Middle frontal gyrus (tissue), 1 donor: ENCODE results near the gene LMF1.
"Not testable (repeated sequence)": the region's sequence is repeated elsewhere in the genome, so short reads cannot be mapped to it uniquely, and the experiment has no call there.

Experiments
- DNase-seq: peaks from one replicate; pipeline ENCODE4 v3.0.0-alpha.2; 2015; ENCODE audit warnings: low spot score; ENCODE audit errors: extremely low spot score

Gene LMF1

GRCh38 chr16:971582-971905 is 760 bp upstream of the LMF1 start:
- DNase-seq, result no peak

- DNase-seq, result no peak
These were observed 408 bp downstream of the LMF1 start for GRCh38 chr16:970386-970765.

- DNase-seq, result no peak
These were observed 1.0 kb downstream of the LMF1 start for GRCh38 chr16:969508-970385.

GRCh38 chr16:968620-969019 is 2.2 kb downstream of the LMF1 start:
- DNase-seq, result no peak

DNA sequence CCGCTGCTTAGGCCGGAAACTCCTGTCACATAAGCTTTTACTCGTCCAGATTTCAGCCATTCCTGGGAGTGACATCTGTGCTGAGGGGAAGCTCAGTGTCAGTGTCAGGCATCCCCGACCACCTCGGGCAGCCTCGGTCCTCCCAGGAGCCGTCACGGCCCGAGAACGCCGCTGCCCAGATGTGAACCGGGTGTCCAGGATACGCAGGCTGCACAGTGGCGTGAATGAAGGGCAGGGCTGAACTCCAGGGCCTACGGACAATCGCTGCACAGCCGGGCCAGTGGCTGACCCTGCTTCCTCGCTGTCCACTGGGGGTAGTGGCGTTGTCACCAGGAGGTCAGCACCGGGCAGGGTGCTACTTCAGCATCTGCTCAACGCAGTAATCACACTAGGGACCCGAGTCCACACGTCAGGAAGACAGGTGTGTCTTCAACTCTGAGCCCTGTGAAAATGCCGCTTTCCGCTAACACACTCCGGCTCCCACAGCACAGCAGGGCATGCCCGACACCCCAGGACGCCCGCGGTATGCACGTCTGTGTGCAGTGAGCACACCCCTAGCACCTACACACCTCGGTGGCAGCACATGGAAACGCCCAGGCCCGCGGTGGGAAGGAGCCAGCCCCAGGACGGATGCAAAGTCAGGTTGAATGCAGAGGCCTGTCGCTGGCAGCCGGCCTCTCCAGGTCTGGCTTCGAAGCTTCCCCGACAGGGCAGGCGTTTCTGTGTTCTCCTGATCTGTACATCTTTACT is 3.1 kb downstream of the LMF1 start:
- no peak for DNase-seq

DNA sequence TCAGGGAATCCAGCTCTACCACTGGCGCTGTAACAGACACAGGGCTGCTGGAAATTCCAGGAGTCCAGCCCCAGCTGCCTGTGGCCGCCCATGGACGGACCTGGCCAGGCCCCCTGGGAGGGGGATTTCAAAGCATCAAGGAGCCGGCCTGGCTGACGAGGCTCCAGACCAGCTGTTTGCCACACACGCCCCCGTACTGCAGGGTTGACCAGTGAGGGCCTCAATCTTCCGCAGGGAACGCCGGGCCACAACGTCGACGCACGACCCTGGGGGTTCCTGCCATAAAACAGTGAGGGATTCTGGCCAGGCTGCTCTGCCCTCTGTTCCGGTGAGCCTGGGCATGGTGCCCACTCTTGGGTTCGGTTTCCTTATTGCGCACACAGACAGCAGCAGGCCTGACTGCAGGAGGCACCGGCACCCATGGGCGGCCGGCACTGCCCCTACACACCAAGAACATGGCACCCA is 3.7 kb downstream of the LMF1 start:
- no peak for DNase-seq

DNA sequence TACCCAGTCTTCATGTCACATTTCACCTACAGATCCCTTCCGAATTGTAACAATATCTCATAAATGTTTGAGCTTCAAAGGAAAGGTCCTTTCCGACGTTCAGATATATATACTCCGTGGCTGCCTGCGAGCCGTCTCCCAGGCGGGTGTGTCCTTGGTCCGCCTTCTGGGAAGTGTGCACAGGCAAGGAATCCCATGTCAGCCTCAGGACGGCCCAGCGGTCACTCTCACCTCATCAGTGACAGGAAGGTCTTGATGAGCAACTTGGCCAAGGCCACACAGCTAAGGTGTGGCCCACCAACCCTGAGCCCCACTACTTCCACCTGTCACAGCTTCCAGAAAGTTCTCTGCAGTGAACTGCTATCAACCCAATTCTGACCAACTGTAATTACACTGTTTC is 4.3 kb downstream of the LMF1 start:
- DNase-seq, result no peak

DNA sequence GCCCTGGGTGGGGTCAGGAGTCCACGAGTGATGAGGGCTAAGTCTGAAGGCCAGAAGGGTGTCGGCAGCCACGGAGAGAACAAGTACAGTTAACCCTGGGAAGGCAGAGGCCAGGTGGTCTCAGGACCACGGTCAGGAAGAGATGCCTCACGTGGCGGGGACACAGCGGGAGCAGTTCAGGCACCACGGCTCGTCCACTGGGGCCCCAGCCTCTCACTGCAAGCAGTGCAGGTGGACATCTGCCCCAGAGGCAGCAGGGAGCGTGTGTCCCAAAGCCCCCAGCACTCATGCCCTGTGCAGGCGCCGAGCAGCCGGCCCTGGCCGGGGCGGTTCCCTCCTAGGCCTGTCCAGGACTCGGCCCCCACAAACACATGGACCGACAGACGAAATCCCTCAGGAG is 4.7 kb downstream of the LMF1 start:
- DNase-seq, result no peak

GRCh38 chr16:965487-965886 is 5.3 kb downstream of the LMF1 start:
- no peak for DNase-seq

GRCh38 chr16:965036-965395 is 5.8 kb downstream of the LMF1 start:
- no peak for DNase-seq

GRCh38 chr16:964356-965035 is 6.3 kb downstream of the LMF1 start:
- DNase-seq, result no peak

GRCh38 chr16:963913-964312 is 6.9 kb downstream of the LMF1 start:
- DNase-seq, result no peak

- no peak for DNase-seq
These were observed 7.6 kb downstream of the LMF1 start for GRCh38 chr16:962901-963814.

- no peak for DNase-seq
These were observed 8.4 kb downstream of the LMF1 start for GRCh38 chr16:962366-962765.

DNA sequence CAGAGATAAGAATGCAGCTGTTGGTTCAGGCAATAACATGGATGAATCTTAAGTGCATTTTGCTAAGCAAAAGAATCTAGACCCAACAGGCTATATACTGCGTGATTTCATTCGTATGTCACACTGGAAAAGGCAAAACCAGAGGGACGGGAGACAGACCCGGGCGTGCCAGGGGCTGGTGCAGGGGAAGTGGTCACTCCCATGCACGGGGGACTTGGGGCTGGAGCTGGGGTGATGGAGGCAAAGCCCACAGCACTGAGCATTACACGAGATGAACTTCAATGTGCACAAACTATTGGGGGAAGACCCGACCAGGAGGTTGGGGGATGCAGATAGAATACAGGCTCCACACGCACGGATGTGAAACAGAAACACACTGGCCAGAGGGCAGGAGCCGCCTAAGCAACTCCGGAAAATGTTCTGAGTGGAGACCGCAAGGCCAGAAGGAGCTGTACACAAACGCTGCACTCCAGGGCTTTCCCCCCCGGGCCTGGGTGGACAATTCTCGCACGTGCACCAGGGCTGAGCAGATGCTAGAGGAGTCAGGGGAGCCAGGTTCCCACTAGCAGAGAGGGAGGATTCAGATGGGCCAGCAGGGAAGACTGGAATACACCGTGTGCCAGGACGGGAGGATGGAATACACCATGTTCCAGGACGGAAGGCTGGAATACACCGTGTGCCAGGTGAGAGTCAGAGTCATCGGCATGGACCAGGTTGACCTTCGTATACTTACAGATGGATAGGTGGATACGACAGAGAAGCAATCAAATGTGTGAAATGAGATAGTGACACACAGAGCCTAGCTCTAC is 11.3 kb downstream of the LMF1 start:
- no peak for DNase-seq

DNA sequence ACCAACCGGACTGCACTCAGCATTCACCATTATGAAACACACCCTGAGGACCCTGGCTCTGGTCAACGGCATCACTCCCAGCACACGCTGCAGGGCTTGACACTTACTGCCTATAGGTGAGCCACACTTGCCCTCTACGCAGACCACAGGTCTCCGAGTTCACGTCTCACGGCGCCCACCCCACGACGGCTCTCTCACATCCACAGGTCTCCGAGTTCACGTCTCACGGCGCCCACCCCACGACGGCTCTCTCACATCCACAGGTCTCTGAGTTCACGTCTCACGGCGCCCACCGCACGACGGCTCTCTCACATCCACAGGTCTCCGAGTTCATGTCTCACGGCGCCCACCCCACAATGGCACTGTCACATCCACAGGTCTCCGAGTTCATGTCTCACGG is 15.0 kb downstream of the LMF1 start:
- DNase-seq, result not testable (repeated sequence)

DNA sequence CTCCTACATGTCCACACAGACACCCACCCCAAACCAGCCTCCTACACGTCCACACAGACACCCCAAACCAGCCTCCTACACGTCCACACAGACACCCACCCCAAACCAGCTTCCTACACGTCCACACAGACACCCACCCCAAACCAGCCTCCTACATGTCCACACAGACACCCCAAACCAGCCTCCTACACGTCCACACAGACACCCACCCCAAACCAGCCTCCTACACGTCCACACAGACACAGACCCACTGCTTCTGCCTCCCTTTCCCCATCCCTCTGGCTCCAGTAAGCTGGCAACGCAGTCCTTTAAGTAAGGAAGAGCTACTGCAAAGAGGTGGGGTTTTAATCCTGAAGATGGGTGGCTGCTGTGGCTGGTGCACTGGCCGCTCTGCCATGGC is 17.0 kb downstream of the LMF1 start:
- DNase-seq, result not testable (repeated sequence)

- DNase-seq, result no peak
These were observed 18.5 kb downstream of the LMF1 start for GRCh38 chr16:952321-952720.

DNA sequence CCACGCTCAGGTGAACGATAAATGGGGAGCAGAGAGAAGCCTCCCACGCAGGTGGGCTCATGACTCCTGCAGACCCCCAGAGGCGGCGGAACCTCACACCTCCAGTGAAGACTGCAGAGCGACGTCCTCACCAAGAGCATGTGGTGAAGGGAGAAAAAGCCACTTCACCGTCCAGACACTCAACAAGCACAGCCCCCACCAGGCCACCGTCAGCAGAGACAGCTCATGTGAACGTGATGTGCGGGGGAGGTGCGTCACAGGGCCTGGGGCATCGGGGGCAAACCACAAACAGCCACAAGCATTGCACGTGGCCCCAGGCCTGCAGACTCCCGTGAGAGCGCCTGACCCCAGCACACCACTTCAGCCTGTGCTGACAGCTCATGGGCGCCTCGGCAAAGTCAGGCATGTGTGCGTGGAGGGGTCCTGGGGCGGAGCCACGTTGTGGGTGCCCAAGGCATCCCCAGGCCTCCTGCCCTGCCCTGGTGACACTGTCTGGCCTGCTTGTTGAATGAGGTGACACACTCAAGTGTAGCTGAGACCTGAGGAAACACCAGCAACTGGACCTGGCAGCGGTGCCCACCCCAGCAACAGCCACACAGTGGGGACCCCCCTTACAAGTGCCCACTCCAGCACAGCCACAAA is 19.0 kb downstream of the LMF1 start:
- no peak for DNase-seq
